Measurements from ENCODE around the gene OPN1SW.

OPN1SW gene

DNA sequence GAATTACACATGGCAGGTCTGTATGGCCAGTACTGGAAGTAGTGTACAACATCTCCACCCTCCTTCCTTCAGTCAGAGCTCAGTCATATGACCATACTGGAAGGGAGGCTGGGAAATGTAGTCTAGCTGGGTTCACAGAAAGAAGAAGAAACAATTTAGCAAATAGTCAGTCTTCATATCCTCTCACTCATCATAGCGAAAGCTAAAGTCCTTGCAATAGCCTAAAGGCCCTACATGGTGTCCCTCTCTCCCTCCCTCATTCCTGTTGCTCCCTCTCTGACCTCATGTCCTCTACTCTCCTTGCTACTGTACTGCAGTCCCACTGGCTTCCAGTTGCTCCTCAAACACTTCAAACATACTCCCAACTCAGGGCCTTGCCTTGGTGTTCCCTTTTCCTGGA is 40.7 kb downstream of the OPN1SW start:
- FAIRE-seq = no peak
- no peak for DNase-seq (ENCODE audit: low spot score)

DNA sequence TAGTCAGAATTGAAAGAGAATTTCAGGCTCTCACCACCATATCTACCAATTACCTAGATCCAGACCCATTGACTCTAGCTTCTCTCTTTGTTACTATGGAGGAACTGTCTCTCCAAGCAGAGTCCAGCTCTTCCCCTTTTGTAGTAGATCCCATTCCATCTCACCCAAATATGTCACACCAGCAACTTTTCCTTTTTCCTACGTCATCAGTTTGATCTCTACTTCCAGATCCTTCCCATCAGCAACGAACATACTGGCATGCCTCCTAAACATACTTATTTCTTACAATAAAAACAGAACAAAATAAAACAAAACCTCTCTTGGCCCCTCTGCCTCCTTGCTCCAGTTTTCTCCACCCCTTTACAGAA is 42.3 kb downstream of the OPN1SW start:
- DNase-seq (ENCODE audit: low spot score) = no peak
- FAIRE-seq = no peak

DNA sequence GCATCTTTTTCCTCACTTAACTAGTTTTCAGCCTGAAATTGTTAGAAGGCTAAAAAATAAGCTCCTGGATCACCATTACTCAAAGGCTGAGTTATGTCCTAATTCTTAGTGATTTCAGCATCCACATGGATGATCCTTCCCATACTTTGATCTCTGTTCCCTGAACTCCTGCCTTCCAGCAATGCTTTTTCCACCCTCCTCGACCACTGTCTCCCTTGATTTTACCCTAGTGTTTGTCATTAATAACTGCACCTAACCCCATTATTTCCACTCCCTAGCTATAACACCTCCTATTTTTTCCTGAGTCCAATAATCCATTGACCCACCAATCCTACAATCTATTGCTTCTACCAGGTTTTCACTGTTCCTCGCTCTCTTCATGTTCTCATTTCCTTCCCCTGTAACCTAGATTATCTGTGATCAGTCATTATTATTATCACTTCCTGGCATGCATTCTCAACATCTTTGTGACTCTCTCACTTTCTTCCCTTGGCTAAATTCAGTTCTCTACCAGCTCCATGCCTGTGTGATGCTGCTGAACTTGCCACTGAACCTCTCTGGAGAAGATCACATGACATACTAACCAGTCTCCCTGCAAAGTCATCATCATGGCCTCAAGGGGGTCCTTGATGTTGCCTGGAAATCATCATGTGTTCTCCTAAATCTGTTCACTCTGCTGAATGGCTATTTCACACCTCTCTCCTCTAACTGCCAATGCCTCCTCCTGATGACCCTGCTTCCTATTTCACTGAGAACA is 42.9 kb downstream of the OPN1SW start:
- DNase-seq (ENCODE audit: low spot score) (no peak), FAIRE-seq (no peak)

DNA sequence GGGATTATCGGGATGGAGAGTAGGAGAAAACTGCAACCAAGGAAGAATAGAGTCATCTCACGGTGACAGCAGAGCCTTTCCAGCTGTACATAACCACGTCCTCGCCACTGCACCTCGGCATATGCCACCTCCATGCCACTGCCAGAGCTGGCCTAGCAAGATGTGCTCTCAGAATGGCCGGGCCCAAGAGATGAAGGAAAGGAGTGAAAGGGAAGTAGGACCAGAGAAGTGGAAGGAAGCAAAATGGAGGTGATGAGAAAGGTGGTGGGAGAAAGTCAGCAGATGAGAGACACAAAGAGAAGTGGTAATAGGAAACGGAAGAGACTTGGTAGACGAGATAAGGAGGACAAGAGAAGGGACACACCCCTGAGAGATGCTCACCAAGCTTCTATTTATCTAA is 44.4 kb downstream of the OPN1SW start:
- DNase-seq (ENCODE audit: low spot score) (no peak), FAIRE-seq (no peak)

DNA sequence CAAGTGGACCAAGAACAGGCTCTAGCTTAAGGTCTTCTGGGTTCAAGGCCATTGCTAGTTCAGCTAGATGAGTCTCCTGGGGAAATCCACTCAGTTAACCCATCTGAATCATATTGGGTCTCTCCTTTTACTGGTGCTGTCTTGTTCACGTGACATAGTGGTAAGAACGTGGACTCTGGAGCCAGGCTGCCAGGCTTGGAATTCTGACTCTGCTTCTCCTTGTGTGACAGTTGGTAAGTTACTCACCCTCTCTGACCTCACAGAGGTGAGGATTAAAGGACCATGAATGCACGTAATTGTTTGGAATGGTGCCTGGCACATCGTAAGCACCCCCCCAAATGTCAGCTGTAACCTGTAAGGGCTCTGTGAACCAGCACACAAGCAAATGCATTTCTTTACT is 46.1 kb downstream of the OPN1SW start:
- DNase-seq (ENCODE audit: low spot score) (peak; percentile 82), FAIRE-seq (no peak)

DNA sequence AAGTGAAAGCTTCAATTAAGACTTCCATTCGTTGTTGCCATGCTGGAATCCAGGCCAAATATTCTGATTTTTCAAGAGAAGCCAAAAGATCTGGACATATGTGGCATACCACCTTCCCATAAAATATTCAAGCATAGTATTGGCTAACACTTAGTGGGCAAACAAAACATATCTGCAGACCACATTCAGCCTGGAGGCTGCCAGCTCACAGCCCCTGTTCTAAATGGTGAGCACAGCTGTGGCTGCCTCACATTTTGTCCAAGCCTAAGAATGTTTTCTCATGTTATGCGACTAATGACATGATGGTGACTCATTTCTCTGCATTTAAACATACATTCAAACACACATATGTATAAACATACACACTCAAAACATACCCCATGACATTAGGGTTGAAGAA is 47.0 kb downstream of the OPN1SW start:
- DNase-seq (ENCODE audit: low spot score) = no peak
- FAIRE-seq = no peak

DNA sequence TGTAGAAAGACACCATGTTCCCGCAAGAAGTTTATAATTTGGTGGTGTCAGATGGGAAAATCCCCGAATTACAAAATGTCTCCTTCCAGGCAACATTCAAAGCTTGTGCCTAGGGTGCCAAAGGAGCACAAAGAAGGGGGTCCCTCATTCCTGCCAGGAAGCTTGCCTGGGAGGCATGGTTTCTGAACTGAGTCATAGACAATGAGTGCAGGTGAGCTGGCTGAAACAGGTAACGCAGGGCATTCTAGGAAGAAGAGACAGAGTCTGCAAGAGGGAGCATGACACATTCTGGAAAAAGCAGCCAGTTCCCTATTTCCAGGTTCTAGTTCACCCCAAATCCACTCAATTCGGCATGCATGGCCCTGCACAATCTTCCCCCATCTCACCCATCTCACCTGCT is 48.4 kb downstream of the OPN1SW start:
- DNase-seq (ENCODE audit: low spot score) (no peak), FAIRE-seq (no peak)

DNA sequence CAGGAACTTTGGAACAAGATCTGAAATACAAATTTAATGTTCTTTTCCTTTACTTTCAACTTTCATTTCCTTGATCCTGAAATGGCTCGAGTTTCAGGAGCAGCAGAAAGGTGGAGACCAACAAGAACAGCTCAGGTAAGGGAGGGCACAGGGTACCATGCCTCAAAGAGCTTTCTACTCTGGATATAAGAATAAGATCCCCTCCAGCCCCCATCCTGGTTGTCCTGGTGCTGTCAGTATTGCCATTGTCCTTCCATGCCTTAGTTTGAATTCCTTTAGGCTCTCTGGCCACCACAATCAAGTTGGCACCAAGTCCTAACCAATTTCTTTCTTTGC is 48.9 kb downstream of the OPN1SW start:
- no peak for FAIRE-seq
- DNase-seq (ENCODE audit: low spot score) = no peak

DNA sequence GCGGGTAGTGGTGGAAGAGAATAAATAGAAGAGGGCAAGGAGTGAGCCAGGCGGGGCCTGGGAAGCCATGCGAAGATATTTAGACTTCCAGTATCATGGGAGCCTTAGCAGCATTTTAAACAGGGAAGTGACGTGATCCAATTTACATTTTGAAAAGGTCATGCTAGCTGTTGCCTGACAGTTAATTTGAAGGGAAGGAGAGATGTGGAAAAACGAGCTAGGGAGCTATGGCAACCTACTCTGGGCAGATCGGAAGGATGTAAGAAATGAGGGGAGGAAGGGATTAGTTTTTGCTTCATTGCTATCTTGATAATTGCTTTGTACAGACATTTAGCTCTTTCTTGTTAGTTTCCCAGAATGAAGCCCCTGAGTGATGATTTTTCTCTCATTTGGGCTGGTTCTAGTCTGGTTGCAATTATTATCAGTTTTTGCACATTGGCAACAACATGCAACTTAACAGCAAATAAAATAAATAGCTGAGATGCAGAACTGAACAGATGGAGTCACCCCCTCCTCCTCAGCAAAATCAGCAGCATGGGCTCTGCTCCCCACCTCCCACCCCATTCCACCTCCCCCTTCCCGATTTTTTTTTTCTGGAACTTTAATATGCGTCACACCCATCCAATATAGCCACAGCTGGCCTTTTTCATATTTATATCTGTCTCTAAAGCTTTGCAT is 49.4 kb downstream of the OPN1SW start:
- FAIRE-seq (no peak), DNase-seq (ENCODE audit: low spot score) (no peak)

DNA sequence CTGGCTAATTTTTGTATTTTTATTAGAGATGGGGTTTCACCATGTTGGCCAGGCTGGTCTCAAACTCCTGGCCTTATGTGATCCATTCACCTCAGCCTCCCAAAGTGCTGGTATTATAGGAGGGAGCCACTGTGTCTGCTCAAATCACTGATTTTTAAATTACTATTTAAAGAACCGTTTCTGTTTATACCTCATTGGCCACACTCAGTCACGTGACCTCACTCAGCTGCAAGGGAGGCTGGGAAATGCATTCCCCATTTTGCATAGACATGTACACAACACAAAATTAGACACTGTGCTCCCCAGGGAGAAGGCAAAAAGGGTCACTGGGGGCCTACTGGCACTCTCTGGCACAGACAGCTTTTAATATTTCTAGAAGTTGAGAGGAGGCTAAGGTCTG is 50.1 kb downstream of the OPN1SW start:
- DNase-seq (ENCODE audit: low spot score) = no peak
- FAIRE-seq = no peak

DNA sequence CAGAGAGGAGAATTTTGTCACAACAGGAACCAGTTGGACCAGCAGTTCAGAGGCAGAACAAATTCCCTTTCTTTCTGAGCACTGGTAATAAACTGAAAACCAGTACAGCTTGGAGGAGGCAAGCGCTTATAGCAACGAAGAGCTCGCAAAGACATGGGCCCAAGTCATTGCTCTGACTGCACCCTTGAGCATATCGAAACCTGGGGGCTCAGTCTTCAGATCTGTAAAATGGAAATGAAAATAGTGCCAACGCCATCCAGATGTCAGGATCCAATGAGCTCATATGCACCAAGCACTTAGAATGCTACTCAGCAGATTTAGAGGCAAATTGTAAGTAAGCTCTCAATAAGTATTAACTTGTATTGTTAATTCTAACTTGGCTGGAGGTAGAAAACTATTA is 50.9 kb downstream of the OPN1SW start:
- FAIRE-seq (no peak), DNase-seq (ENCODE audit: low spot score) (no peak)
